Subcutaneous adipose tissue (tissue), 4 donors: ENCODE measurements around the gene ALKAL2. TPM values are rescaled to one million over a fixed set of nuclear protein-coding genes. Genes with fewer than 3 reads are reported as not detected.

Source experiments
- CTCF ChIP-seq: fragments of 450-650 bp; IDR thresholded peaks from one replicate; pipeline ENCODE4 v1.5.1; 2016; ENCODE audit warnings: low read depth, mild to moderate bottlenecking, control low read depth, antibody characterized with exemption, moderate library complexity
- total RNA-seq, 4 donors: library from RNA; depleted of rRNA; stranded (reverse); fragments of >200 nt; gene quantifications; one replicate each; pipeline ENCODE4 v1.1.0, GENCODE V29; 2016

The ALKAL2 gene
- total RNA-seq, 4 donors from 2014 or later = 0.98 to 11.2 (median 6.0) TPM

GRCh38 chr2:252001-252602, 35.8 kb downstream of the ALKAL2 start:
- no peak for TF ChIP-seq CTCF

GRCh38 chr2:249538-250042, 38.3 kb downstream of the ALKAL2 start:
- TF ChIP-seq CTCF = no peak

GRCh38 chr2:248724-249123, 39.2 kb downstream of the ALKAL2 start:
- TF ChIP-seq CTCF = no peak

GRCh38 chr2:246489-247144, 41.3 kb downstream of the ALKAL2 start:
- TF ChIP-seq CTCF = no peak

- no peak for TF ChIP-seq CTCF
Observed at GRCh38 chr2:244547-244946, 43.3 kb downstream of the ALKAL2 start.

- no peak for TF ChIP-seq CTCF
Observed at GRCh38 chr2:238869-239268, 49.0 kb downstream of the ALKAL2 start.

- TF ChIP-seq CTCF = no peak
Observed at GRCh38 chr2:238431-238830, 49.5 kb downstream of the ALKAL2 start.
